Erythroblast (primary cell): Measurements from ENCODE around the gene PCDH9.

Experiments
- GATA1 ChIP-seq: IDR thresholded peaks from 2 replicates; pipeline ENCODE4 v1.6.1; 2011; ENCODE audit warnings: low read depth, mild to moderate bottlenecking, control low read depth, low read length, moderate library complexity
- POLR2A ChIP-seq: IDR thresholded peaks from 2 replicates; pipeline ENCODE4 v1.6.1; 2011; ENCODE audit warnings: mild to moderate bottlenecking, low read length

DNA sequence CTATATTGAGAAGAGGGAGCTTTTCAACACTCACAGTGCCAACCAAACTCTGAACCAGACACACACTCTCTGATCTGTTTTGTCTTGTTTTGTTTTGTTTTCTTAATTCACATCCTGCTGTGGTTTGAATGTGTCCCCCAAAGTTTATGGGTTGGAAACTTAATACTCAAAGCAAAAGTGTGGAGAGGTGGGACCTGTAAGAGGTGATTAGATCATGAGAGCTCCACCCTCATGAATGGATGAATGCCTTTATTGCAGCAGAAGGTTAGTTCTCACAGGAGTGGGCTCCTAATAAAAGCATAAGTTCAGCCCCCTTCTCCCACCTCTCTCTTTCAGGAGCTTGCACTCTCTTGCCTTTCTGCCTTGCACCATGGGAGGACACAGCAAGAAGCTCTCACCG is 957.1 kb downstream of the PCDH9 start:
- TF ChIP-seq POLR2A (no peak), GATA1 (no peak)
